Stimulated activated CD4-positive, alpha-beta T cell treated with anti-CD3 and anti-CD28 coated beads, Interleukin-15, amount 100 ng/mL, for 1 hour (primary cell): Measurements from ENCODE around the gene CENPL.
"Not testable (repeated sequence)": the region's sequence is repeated elsewhere in the genome, so short reads cannot be mapped to it uniquely, and the experiment has no call there.

Experiments used
- DNase-seq, 2 donors: peaks; one replicate each; pipeline ENCODE4 v3.0.0-alpha.2; 2020; ENCODE audit warnings: low read depth in 1 of 2, low spot score in 1 of 2

The CENPL gene

DNA sequence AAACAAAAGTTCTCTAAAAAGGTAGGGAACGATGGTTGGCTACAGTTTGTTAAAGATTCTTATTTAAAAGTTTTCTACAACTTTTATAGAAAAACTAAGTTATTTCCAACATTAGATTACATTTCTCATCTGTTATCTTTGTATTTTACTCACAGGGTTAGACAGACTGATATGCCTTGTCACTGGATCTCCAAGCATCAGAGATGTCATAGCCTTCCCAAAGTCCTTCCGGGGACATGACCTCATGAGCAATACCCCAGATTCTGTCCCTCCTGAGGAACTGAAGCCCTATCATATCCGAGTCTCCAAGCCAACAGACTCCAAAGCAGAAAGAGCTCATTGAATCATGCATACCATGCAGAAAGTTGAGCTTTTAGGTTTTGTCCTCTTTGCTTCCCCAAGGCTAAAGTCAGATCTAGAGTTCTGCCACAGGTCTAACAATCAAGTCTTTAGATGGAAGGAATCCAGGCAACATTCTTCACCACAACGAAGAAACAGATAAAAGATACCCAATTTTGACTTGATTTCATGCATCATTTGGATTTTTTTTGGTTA is 32.8 kb upstream of the CENPL start:
- no peak for DNase-seq

DNA sequence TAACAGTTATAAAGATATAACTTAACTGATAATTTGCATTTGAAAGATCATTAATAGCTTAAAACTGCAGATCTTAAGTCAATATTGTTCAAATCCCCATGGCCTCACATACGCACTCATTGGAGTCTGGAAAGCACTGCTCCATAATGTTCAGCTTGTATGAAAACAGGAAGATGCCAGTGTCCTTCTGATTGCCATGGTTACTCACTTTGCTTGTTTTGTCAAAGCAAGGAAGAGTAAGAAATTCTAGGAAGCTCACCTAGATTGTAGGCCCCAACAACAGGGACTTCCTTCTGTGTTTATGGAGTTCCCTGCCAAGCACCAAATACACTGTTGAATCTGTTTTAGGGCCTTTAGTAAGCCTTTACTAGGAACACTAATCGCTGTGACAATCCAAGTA is 32.2 kb upstream of the CENPL start:
- DNase-seq, result no peak

GRCh38 chr1:173856014-173856413 is 31.3 kb upstream of the CENPL start:
- DNase-seq, result no peak

DNA sequence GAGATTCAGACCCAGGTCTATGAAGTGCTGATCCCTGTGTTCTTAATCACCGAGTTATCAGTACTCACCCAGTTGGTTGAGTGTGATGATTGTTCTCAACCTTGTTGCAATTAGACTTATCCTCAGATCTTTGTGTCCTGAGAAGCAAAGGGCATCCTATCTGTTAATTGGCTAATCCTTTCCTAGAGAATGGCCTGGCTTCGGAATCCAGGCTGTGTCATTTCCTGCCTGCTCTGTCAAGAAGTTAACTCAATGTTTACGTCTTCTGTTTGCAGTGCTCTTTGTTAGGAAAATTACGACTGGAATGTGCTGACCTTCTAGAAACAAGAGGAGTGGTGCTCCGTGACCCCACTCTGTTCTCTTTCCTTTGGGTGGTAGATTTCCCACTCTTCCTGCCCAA is 28.4 kb upstream of the CENPL start:
- no peak for DNase-seq

- DNase-seq, result no peak
These were observed 27.4 kb upstream of the CENPL start for GRCh38 chr1:173852105-173852504.

DNA sequence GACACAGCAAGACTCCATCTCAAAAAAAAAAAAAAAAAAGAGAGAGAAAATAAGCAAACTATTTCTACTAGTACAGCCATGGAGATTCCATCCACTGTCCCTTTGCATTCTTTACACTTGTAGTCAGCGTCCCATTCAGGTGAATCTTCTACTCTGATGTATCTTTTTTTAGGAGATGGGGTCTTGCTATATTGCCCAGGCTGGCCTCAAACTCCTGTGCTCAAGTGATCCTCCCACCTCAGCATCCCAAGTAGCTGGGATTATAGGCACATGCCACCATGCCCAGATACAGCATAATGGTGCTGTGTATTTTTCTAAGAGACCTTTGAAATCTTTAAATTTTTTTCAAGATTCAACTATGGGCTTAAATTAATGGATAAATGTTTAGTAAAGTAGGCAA is 8.1 kb upstream of the CENPL start:
- DNase-seq, result no peak

DNA sequence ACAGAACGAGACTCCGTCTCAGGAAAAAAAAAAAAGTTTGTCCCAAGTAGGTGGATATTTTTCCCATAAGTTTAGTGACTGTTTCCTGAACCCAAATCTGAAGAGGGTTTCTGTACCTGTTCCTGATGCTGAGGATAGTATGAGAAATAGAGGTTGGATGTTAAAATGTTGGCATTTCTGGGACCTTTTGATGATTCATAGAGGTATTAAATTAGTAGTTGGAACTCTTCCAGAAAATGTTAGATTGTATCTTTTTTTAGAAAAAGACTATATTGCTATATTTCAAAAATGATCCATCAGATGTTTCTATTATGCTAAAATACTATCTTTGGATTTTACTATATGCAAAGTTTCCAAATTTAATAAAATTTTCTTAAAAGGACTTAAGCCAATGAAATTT is 2.9 kb upstream of the CENPL start:
- DNase-seq, result no peak

DNA sequence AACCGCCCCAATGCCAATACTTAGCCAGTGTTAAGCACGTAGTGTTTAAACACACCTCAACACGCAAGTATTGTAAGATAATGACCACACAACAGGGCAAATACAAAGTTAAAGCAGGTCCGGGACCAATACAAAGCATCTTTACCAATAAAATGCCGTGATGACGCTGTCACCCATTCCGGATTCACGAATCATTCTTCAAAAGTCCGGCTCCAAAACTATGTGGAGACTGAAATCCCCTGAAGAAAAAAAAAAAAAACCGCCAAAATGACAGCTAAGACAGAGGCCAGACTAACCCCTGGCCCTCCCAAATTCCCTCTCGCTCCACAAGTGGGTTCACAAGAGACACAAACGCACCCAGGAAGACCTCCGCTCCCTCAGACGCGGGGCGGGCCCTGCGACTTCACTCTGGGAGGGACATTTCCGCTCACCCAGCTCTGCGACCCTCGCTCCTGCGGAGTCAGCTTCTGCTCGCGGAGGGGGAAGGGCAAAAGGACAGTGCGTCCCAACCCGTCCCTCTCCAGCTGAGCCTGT is 835 bp downstream of the CENPL start:
- no peak for DNase-seq

GRCh38 chr1:173821680-173822079 is 3.0 kb downstream of the CENPL start:
- DNase-seq, result no peak

GRCh38 chr1:173818459-173818858 is 6.2 kb downstream of the CENPL start:
- no peak for DNase-seq

- not testable (repeated sequence) for DNase-seq
These were observed 11.0 kb downstream of the CENPL start for GRCh38 chr1:173813654-173814053.

- DNase-seq, result no peak
These were observed 21.7 kb downstream of the CENPL start for GRCh38 chr1:173802961-173803360.

DNA sequence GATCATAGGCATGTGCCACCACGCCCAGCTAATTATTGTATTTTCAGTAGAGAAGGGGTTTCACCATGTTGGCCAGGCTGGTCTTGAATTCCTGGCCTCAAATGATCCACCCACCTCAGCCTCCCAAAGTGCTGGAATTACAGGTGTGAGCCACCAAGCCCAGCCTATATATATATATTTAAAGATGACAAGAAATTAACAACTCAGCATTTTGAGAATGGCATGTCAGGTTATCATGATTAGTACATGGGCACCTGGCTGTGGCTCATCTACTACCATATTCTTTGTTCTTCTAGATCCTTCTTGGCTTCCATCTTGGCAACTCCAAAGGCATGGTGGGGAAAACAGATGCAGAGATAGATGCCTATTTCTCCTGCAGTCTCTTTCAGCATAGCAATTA is 24.7 kb downstream of the CENPL start:
- not testable (repeated sequence) for DNase-seq

GRCh38 chr1:173798078-173798477 is 26.6 kb downstream of the CENPL start:
- no peak for DNase-seq

DNA sequence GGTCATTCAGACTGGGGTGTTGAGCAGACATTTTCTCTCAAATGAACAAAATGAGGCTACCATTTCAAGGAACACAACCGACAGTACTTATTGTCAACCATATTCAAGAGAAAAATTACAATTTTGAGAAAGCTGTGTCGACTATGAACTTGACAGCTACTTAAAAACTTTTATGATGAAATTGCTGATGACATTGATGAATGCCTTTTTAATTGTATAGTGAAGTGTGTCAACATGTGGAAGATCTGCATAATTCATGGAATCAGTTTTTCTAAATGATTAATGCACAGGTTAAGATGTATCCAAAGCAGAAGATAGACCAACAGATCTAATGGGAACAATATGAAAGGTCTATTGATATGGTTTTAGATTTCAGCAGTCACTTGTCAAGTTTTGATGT is 34.8 kb downstream of the CENPL start:
- no peak for DNase-seq

DNA sequence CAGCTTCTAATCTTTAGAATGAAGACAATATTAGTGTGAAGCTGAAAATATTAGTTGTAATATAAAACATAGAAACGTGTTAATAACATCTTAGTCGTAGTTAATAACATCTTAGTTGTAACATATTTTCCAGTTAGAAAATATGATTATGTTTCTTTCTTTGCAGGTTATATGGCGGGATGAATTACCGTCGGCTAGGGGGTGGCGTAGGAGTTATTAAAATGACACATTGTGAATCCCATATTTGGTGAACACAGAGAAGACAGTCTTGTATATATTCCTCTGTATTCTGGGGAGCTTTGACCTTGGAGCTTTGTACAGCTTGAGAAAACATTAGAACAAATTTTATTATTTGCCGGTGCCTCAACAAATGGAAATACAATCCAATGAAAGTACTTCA is 39.7 kb downstream of the CENPL start:
- DNase-seq, result no peak

DNA sequence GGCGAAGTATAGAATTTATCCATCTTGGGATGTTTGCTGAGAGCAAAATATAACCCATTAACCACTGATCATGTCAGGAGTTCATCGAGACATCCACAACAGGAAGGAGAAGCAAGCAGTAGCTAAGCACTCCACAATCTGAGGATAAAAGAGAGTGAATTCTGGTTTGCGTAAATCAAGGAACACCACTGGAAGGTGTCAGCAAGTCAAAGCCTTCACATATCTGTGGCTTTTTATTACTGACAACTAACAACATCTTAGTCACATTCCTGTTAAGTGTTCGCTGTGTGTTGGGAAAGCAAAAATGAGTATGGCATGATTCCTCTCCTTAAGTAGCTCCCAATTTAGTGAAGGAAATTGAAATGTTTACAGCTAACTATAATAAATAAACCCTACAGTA is 44.7 kb downstream of the CENPL start:
- no peak for DNase-seq

DNA sequence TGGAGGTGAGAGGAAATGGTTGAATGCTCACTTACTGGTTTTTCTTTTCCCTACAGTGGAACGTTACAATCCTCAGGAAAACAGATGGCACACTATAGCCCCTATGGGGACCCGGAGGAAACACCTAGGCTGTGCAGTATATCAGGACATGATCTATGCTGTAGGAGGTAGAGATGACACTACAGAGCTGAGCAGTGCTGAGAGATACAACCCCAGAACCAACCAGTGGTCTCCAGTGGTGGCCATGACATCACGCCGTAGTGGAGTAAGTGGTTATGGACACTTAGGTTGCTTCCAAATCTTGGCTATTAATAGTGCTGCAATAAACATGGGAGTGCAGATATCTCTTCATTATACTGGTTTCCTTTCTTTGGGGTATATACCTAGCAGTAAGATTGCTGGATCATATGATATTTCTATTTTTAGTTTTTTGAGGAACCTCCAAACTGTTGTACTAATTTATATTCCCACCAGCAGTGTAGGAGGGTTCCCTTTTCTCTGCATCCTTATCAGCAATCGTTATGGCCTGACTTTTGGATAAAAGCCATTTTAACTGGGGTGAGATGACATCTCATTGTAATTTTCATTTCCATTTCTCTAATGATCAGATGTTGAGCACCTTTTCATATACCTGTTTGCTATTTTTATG is 49.0 kb downstream of the CENPL start:
- DNase-seq, result no peak

- DNase-seq, result no peak
These were observed 53.1 kb downstream of the CENPL start for GRCh38 chr1:173771560-173771959.

- peak in 1 of 2 donors; percentile 0 for DNase-seq
These were observed 54.4 kb downstream of the CENPL start for GRCh38 chr1:173770330-173770729.

GRCh38 chr1:173768827-173769226 is 55.9 kb downstream of the CENPL start:
- DNase-seq, result no peak

DNA sequence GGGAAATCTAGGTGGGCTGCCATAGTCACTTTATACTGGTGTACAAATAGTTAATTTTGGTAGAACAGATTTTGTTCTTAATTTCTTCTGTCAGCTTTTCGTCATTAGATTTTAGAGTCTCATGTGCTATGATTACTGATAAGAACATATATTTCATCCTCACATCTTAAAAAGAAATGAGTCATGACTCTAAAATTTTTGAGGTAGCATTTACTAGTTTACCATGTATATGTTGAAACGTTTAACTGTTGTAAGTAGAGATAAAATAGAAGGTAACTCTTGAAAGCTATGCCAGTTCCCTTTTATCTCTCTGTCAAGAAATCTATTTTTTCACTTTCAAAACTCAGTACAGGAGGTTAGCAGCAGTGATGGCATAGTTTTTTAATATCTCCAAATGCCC is 56.5 kb downstream of the CENPL start:
- DNase-seq, result no peak

DNA sequence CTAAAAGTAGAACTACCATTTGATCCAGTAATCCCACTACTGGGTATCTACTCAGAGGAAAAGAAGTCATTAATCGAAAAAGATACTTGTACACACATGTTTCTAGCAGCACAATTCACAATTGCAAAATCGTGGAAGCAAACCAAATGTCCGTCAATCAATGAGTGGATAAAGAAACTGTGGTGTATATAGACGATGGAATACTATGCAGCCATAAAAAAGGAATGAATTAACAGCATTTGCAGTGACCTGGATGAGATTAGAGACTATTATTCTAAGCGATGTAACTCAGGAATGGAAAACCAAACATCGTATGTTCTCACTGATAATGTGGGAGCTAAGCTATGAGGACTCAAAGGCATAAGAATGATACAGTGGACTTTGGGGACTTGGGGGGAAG is 60.4 kb downstream of the CENPL start:
- DNase-seq, result not testable (repeated sequence)
